Measurements from ENCODE around the gene CRIP1. TPM values are rescaled to one million over a fixed set of nuclear protein-coding genes. Genes with fewer than 3 reads are reported as not detected.

Gene CRIP1
- total RNA-seq, 1 donor from 2014 or later: 29.5 TPM

GRCh38 chr14:105536691-105537579, 50.2 kb downstream of the CRIP1 start:
- Histone ChIP-seq H3K9me3 (ENCODE audit: insufficient read depth, low read depth, low read length) (no peaks in the 10 kb centered on the region), H3K36me3 (ENCODE audit: insufficient read depth, low read length) (no peaks in the 10 kb centered on the region), H3K4me1 (ENCODE audit: insufficient read depth, low read length) (no peaks in the 10 kb centered on the region), H4K20me1 (ENCODE audit: insufficient read depth, low read length) (no peaks in the 10 kb centered on the region), H3K9ac (ENCODE audit: low read length) (no peak overlapping the region), H3K27me3 (ENCODE audit: insufficient read depth, low read length) (peaks cover 2% of the 10 kb centered on the region), H3K4me3 (ENCODE audit: insufficient read depth, low read depth, low read length) (no peak overlapping the region), H2AFZ (ENCODE audit: low read depth, low read length) (no peak overlapping the region), H3K27ac (ENCODE audit: low read depth, low read length) (no peak overlapping the region), H3K79me2 (ENCODE audit: insufficient read depth, low read length) (no peaks in the 10 kb centered on the region), H3K4me2 (ENCODE audit: low read length) (no peak overlapping the region)
- Mint-ChIP-seq H3K27ac (ENCODE audit: unreplicated experiment) (no peak overlapping the region), H3K36me3 (ENCODE audit: low read depth, unreplicated experiment) (peaks cover 1% of the 10 kb centered on the region), H3K4me1 (ENCODE audit: low read depth, unreplicated experiment) (no peaks in the 10 kb centered on the region), H3K4me3 (ENCODE audit: unreplicated experiment) (no peak overlapping the region), H3K9me3 (ENCODE audit: unreplicated experiment) (peaks cover 2% of the 10 kb centered on the region), H3K27me3 (ENCODE audit: low read depth, unreplicated experiment) (peaks cover 48% of the 10 kb centered on the region)
- TF ChIP-seq EZH2 (IDR thresholded peaks at IDR 0.05; ENCODE audit: insufficient read depth, low read length) (no peak), CTCF (IDR thresholded peaks at IDR 0.05; ENCODE audit: insufficient read depth, low read depth, low read length) (no peak)
- FAIRE-seq: no peak
- DNase-seq (ENCODE audit: low read depth): no peak

GRCh38 chr14:105537580-105538474, 51.1 kb downstream of the CRIP1 start:
- H3K27me3 Mint-ChIP-seq (ENCODE audit: low read depth, unreplicated experiment): peaks cover 43% of the 10 kb centered on the region
- TF ChIP-seq EZH2 (IDR thresholded peaks at IDR 0.05; ENCODE audit: insufficient read depth, low read length) (no peak), CTCF (IDR thresholded peaks at IDR 0.05; ENCODE audit: insufficient read depth, low read depth, low read length) (peak; percentile 51)

More at GRCh38 chr14:105537580-105538474, 51.1 kb downstream of the CRIP1 start:
- DNase-seq (ENCODE audit: low read depth): no peak
- no peak overlapping the region for H3K9ac ChIP-seq (ENCODE audit: low read length)
- no peaks in the 10 kb centered on the region for H4K20me1 ChIP-seq (ENCODE audit: insufficient read depth, low read length)
- Mint-ChIP-seq H3K36me3 (ENCODE audit: low read depth, unreplicated experiment) (peaks cover 1% of the 10 kb centered on the region), H3K4me3 (ENCODE audit: unreplicated experiment) (no peak overlapping the region), H3K9me3 (ENCODE audit: unreplicated experiment) (peaks cover 2% of the 10 kb centered on the region), H3K27ac (ENCODE audit: unreplicated experiment) (no peak overlapping the region), H3K4me1 (ENCODE audit: low read depth, unreplicated experiment) (no peaks in the 10 kb centered on the region)
- H3K79me2 ChIP-seq (ENCODE audit: insufficient read depth, low read length): no peaks in the 10 kb centered on the region
- H3K36me3 ChIP-seq (ENCODE audit: insufficient read depth, low read length): no peaks in the 10 kb centered on the region
- no peaks in the 10 kb centered on the region for H3K9me3 ChIP-seq (ENCODE audit: insufficient read depth, low read depth, low read length)
- FAIRE-seq: no peak
- no peak overlapping the region for H3K27ac ChIP-seq (ENCODE audit: low read depth, low read length)
- no peak overlapping the region for H2AFZ ChIP-seq (ENCODE audit: low read depth, low read length)
- no peak overlapping the region for H3K4me3 ChIP-seq (ENCODE audit: insufficient read depth, low read depth, low read length)
- H3K4me2 ChIP-seq (ENCODE audit: low read length): no peak overlapping the region
- no peaks in the 10 kb centered on the region for H3K4me1 ChIP-seq (ENCODE audit: insufficient read depth, low read length)
- H3K27me3 ChIP-seq (ENCODE audit: insufficient read depth, low read length): peaks cover 2% of the 10 kb centered on the region

Other genes with a start within 250 kb of the CRIP1 start
- gene BTBD6, start 238.4 kb upstream of the CRIP1 start, total RNA-seq: 23.8 and 25.1 TPM in 2 replicates
- gene BRF1, start 185.9 kb upstream of the CRIP1 start, total RNA-seq: 20.5 and 21.5 TPM in 2 replicates
- 49.7 and 51.0 TPM in 2 replicates for gene PACS2, start 172.1 kb upstream of the CRIP1 start, total RNA-seq
- gene TEX22, start 88.3 kb upstream of the CRIP1 start, total RNA-seq: 1.2 and 2.5 TPM in 2 replicates
- gene MTA1, start 67.1 kb upstream of the CRIP1 start, total RNA-seq: 93.7 and 111 TPM in 2 replicates
- 56.0 and 71.8 TPM in 2 replicates for gene CRIP2, start 12.1 kb upstream of the CRIP1 start, total RNA-seq
- 4.0 and 5.5 TPM in 2 replicates for gene TEDC1, start 4.4 kb downstream of the CRIP1 start, total RNA-seq
- gene TMEM121, start 39.7 kb downstream of the CRIP1 start, total RNA-seq: 4.0 and 5.2 TPM in 2 replicates